IMR-90 (cell line): ENCODE measurements around the gene PRICKLE2. TPM values are rescaled to one million over a fixed set of nuclear protein-coding genes. Genes with fewer than 3 reads are reported as not detected.
A peak's percentile ranks its signal among the peaks of the same experiment; 100 is the strongest.

Experiments
- ATAC-seq: fragments of 200-7000 bp; cut with Tn5 transposase; 2 replicates; pipeline ENCODE4 v1.9.1; 2020; ENCODE audit warnings: low read depth, mild to moderate bottlenecking, moderate library complexity
- BruUV-seq: library from RNA; stranded (reverse); fragments of 400-500 nt; replicated peaks from 2 replicates; lab custom pipeline; 2021; lab: Mats Ljungman, UMichigan
- CTCF ChIA-PET: fragments of 300-600 bp; formaldehyde crosslinking; extraction: SDS; loops from one replicate; lab custom pipeline; 2021; ENCODE audit warnings: antibody characterized with exemption; lab: Yijun Ruan, JAX
- POLR2A ChIA-PET: fragments of 300-600 bp; sonication (Branson Sonifier 250); formaldehyde crosslinking; loops from one replicate; lab custom pipeline; 2022; ENCODE audit warnings: antibody characterized with exemption; ENCODE audit not compliant: unreplicated experiment; lab: Charles Lee
- DNase-seq: peaks from one replicate; pipeline ENCODE4 v3.0.0; 2013
- H2AFZ ChIP-seq: replicated peaks from 2 replicates; pipeline ENCODE3; 2013; ENCODE audit warnings: low read length, mild to moderate bottlenecking; ENCODE audit not compliant: poor library complexity
- H2AK5ac ChIP-seq: 2 replicates; pipeline ENCODE4 v1.6.1; 2013; ENCODE audit warnings: low read depth, low read length, inconsistent platforms
- H2AK9ac ChIP-seq: replicated peaks from 2 replicates; pipeline ENCODE3; 2013; ENCODE audit warnings: mild to moderate bottlenecking, low read depth, low read length, moderate library complexity; ENCODE audit not compliant: poor library complexity
- H2BK120ac ChIP-seq: 2 replicates; pipeline ENCODE4 v1.6.1; 2013; ENCODE audit warnings: low read depth, low read length, inconsistent platforms
- H2BK15ac ChIP-seq: 3 replicates; pipeline ENCODE4 v1.6.1; 2013; ENCODE audit warnings: low read depth, low read length, inconsistent platforms
- H2BK20ac ChIP-seq: 2 replicates; pipeline ENCODE4 v1.6.1; 2013; ENCODE audit warnings: low read depth, mild to moderate bottlenecking, inconsistent platforms, low read length, moderate library complexity
- H2BK5ac ChIP-seq: 2 replicates; pipeline ENCODE4 v1.6.1; 2013; ENCODE audit warnings: mild to moderate bottlenecking, low read depth, low read length, inconsistent platforms; ENCODE audit not compliant: poor library complexity, severe bottlenecking
- H3K14ac ChIP-seq: replicated peaks from 2 replicates; pipeline ENCODE4 v1.6.1; 2013; ENCODE audit warnings: low read depth, low read length, inconsistent platforms
- H3K18ac ChIP-seq: 2 replicates; pipeline ENCODE4 v1.6.1; 2013; ENCODE audit warnings: low read depth, low read length, control low read depth
- H3K23ac ChIP-seq: 2 replicates; pipeline ENCODE4 v1.6.1; 2013; ENCODE audit warnings: low read depth, low read length, inconsistent platforms
- H3K27ac ChIP-seq: 2 replicates; pipeline ENCODE4 v1.5.1; 2013; ENCODE audit warnings: mild to moderate bottlenecking, control low read depth, low read length; ENCODE audit not compliant: insufficient read depth
- H3K27me3 ChIP-seq: 2 replicates; pipeline ENCODE4 v1.6.1; 2013; ENCODE audit warnings: low read length; ENCODE audit not compliant: control insufficient read depth, insufficient read depth
- H3K36me3 ChIP-seq: 2 replicates; pipeline ENCODE4 v1.6.1; 2013; ENCODE audit warnings: low read length, mixed read lengths; ENCODE audit not compliant: control insufficient read depth, insufficient read depth
- H3K4ac ChIP-seq: 2 replicates; pipeline ENCODE4 v1.6.1; 2013; ENCODE audit warnings: low read depth, low read length, inconsistent platforms
- H3K4me1 ChIP-seq: 2 replicates; pipeline ENCODE4 v1.6.1; 2013; ENCODE audit warnings: low read length, mixed read lengths; ENCODE audit not compliant: control insufficient read depth, insufficient read depth
- H3K4me2 ChIP-seq: 2 replicates; pipeline ENCODE4 v1.6.1; 2013; ENCODE audit warnings: low read depth, mild to moderate bottlenecking, control low read depth, low read length, moderate library complexity
- H3K4me3 ChIP-seq: 2 replicates; pipeline ENCODE4 v1.5.1; 2013; ENCODE audit warnings: low read depth, mild to moderate bottlenecking, control low read depth, low read length, moderate library complexity; ENCODE audit not compliant: insufficient read depth
- H3K56ac ChIP-seq: 2 replicates; pipeline ENCODE4 v1.6.1; 2013; ENCODE audit warnings: low read length, inconsistent platforms; ENCODE audit not compliant: insufficient read depth; ENCODE audit errors: extremely low read depth
- H3K79me1 ChIP-seq, 2 experiments: 2 replicates each; pipeline ENCODE4 v1.6.1; 2013; ENCODE audit warnings: low read length in 2 of 2, inconsistent platforms in 1 of 2, low read depth in 1 of 2
- H3K9ac ChIP-seq: 2 replicates; pipeline ENCODE4 v1.6.1; 2013; ENCODE audit warnings: low read depth, low read length, control low read depth
- H3K9me1 ChIP-seq: 2 replicates; pipeline ENCODE4 v1.6.1; 2013; ENCODE audit warnings: low read length, inconsistent platforms; ENCODE audit not compliant: insufficient read depth
- H3K9me3 ChIP-seq: 2 replicates; pipeline ENCODE4 v1.6.1; 2013; ENCODE audit warnings: low read length; ENCODE audit not compliant: control insufficient read depth, insufficient read depth
- H4K20me1 ChIP-seq: 2 replicates; pipeline ENCODE4 v1.6.1; 2013; ENCODE audit warnings: low read length, inconsistent platforms; ENCODE audit not compliant: insufficient read depth
- H4K5ac ChIP-seq: 2 replicates; pipeline ENCODE4 v1.6.1; 2013; ENCODE audit warnings: mild to moderate bottlenecking, low read depth, low read length, control low read depth
- H4K8ac ChIP-seq, 2 experiments: 2 replicates each; pipeline ENCODE4 v1.6.1; 2013; ENCODE audit warnings: low read depth in 2 of 2, low read length in 2 of 2, control low read depth in 1 of 2, inconsistent platforms in 1 of 2
- H4K91ac ChIP-seq: 2 replicates; pipeline ENCODE4 v1.6.1; 2013; ENCODE audit warnings: low read depth, low read length, inconsistent platforms; ENCODE audit not compliant: insufficient read depth
- BHLHE40 ChIP-seq: fragments of 150-350 bp; IDR thresholded peaks from 2 replicates; pipeline ENCODE4 v1.6.1; 2016; ENCODE audit warnings: mild to moderate bottlenecking, low read depth, low read length
- CEBPB ChIP-seq: IDR thresholded peaks from 2 replicates; pipeline ENCODE4 v1.6.1; 2012; ENCODE audit warnings: low read depth, low read length, improper control_type of control experiment
- FOS ChIP-seq: fragments of 150-350 bp; IDR thresholded peaks from 2 replicates; pipeline ENCODE4 v1.6.1; 2016; ENCODE audit warnings: low read depth, low read length
- MAZ ChIP-seq: IDR thresholded peaks from 2 replicates; pipeline ENCODE4 v1.6.1; 2012; ENCODE audit warnings: low read depth, mild to moderate bottlenecking, low read length, improper control_type of control experiment, moderate library complexity, borderline replicate concordance
- NFE2L2 ChIP-seq: fragments of 150-350 bp; IDR thresholded peaks from 2 replicates; pipeline ENCODE4 v1.6.1; 2016; ENCODE audit warnings: low read depth, mild to moderate bottlenecking, low read length
- POLR2A ChIP-seq: IDR thresholded peaks from 2 replicates; pipeline ENCODE4 v1.6.1; 2012; ENCODE audit warnings: mild to moderate bottlenecking, low read depth, low read length
- RAD21 ChIP-seq: IDR thresholded peaks from 2 replicates; pipeline ENCODE4 v1.6.1; 2012; ENCODE audit warnings: low read length, improper control_type of control experiment
- RCOR1 ChIP-seq: IDR thresholded peaks from 2 replicates; pipeline ENCODE4 v1.6.1; 2012; ENCODE audit warnings: mild to moderate bottlenecking, low read length, improper control_type of control experiment; ENCODE audit not compliant: insufficient replicate concordance
- WGBS, 2 experiments: methylation state at CpG; one replicate each; pipeline versions ENCODE4 v1.1.5 to v1.1.7; 2013; ENCODE audit warnings: missing lambda C conversion rate in 2 of 2; ENCODE audit not compliant: insufficient read length in 1 of 2; ENCODE audit errors: extremely low coverage in 2 of 2; 5-methylcytosine and 5-hydroxymethylcytosine counted together
- dilution Hi-C: fragments of 300-500 bp; cut with HindIII; formaldehyde crosslinking; loops from one replicate; pipeline ENCODE4 v1.14.3; 2018; ENCODE audit warnings: low sequenced_read_pairs; ENCODE audit not compliant: unreplicated experiment
- in situ Hi-C: fragments of 300-500 bp; cut with MboI; formaldehyde crosslinking; loops from 3 replicates; pipeline ENCODE4 v1.14.3; 2019; ENCODE audit warnings: low sequenced_read_pairs, inconsistent platforms, mixed read lengths
- intact Hi-C: fragments of 100-400 bp; cut with micrococcal nuclease; formaldehyde crosslinking; loops from 2 replicates; pipeline ENCODE4 v1.10.0; 2022
- polyA plus RNA-seq, 3 experiments: library from polyadenylated mRNA; depleted of rRNA; stranded (reverse); fragments of >200 nt; gene quantifications; 2 replicates each; pipeline ENCODE4 v1.2.3, GENCODE V29; 2012; ENCODE audit warnings: low replicate concordance in 1 of 3
- total RNA-seq: library from RNA; depleted of rRNA; stranded (reverse); fragments of >200 nt; gene quantifications from 2 replicates; pipeline ENCODE4 v1.2.3, GENCODE V29; 2012
- TF ChIP-seq, protein P1 (sequence below): fragments of 150-350 bp; IDR thresholded peaks from 2 replicates; pipeline ENCODE4 v1.6.1; 2017; ENCODE audit warnings: mild to moderate bottlenecking, antibody characterized with exemption, low read length, low read depth

The PRICKLE2 gene
- total and polyA plus RNA-seq, 2 of the 4 experiments (the other 2 are of a cell fraction), result 4.1 to 14.2 TPM

DNA sequence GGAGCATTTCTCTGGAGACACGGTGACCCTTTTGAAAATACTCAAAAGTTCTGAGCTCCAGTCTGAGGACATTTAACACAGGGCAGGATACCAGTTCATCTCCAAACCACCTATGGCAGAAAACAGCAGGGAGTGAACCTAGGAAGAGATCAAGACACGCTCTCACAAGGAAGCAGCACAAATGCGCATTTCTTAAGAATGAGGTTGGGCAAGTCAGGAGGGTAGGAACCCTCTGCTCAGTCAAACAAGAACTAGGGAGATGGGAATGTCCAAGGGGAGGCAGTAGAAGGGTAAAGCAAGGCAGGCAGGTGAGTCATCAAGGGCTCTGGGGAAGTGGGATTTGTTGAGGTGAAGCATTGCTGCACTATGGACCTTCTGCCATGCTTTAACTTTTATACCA lies 141.7 kb downstream of the PRICKLE2 start:
- Histone ChIP-seq H3K79me1 (no peaks in the 10 kb centered on the region), H3K23ac (no peak overlapping the region), H3K4me1 (peaks cover 6% of the 10 kb centered on the region), H2BK120ac (no peak overlapping the region), H3K9me3 (no peaks in the 10 kb centered on the region; the same call in 1 of the 2 replicates), H3K9me1 (no peaks in the 10 kb centered on the region), H3K18ac (0 out of 2 replicates have a peak overlapping the region, but pooled peaks have one; percentile 40), H3K27ac (no peak overlapping the region), H2BK5ac (no peak overlapping the region), H2BK20ac (no peak overlapping the region), H2AK5ac (no peak overlapping the region), H3K56ac (no peak overlapping the region), H2AK9ac (no peak overlapping the region), H4K5ac (no peak overlapping the region), H2BK15ac (no peak overlapping the region), H4K8ac (no peak overlapping the region), H3K14ac (no peak overlapping the region), H3K4me3 (no peak overlapping the region), H3K27me3 (no peaks in the 10 kb centered on the region), H4K91ac (no peak overlapping the region), H4K20me1 (no peaks in the 10 kb centered on the region), H3K4me2 (no peak overlapping the region), H3K4ac (no peak overlapping the region), H3K9ac (no peak overlapping the region), H2AFZ (no peak overlapping the region), H3K36me3 (no peaks in the 10 kb centered on the region)
- no TSS peak for BruUV-seq
- ATAC-seq (no peak), DNase-seq (no peak)
- TF ChIP-seq BHLHE40, result no peak
- no peak for TF ChIP-seq FOS
- TF ChIP-seq RAD21, result no peak
- TF ChIP-seq, protein P1, sequence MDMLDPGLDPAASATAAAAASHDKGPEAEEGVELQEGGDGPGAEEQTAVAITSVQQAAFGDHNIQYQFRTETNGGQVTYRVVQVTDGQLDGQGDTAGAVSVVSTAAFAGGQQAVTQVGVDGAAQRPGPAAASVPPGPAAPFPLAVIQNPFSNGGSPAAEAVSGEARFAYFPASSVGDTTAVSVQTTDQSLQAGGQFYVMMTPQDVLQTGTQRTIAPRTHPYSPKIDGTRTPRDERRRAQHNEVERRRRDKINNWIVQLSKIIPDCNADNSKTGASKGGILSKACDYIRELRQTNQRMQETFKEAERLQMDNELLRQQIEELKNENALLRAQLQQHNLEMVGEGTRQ, result no peak
- TF ChIP-seq POLR2A, result no peak
- no peak for TF ChIP-seq NFE2L2
- no peak for TF ChIP-seq RCOR1
- no peak for TF ChIP-seq CEBPB
- TF ChIP-seq MAZ, result no peak
- CTCF ChIA-PET, result interaction anchor here (1.0 kb wide), 1 partner anchor 8 kb away, joined by 3 read pairs; no protein-coding TSS in a partner anchor
- POLR2A ChIA-PET, result no interaction called here
- intact Hi-C loops (no loop called here), dilution Hi-C loops (no loop called here), in situ Hi-C loops (no loop called here)
- whole genome bisulfite sequencing, 2 experiments, result 100% methylated on average over 1 of the region's 3 CpGs; no CpG with 5 or more reads in 1 of the 2 experiments
